Thoracic aorta (tissue), 2 donors: Measurements from ENCODE around the gene NAGPA. TPM values are rescaled to one million over a fixed set of nuclear protein-coding genes. Genes with fewer than 3 reads are reported as not detected.

Source experiments
- ATAC-seq: fragments of 150-250 bp; one replicate; pipeline ENCODE4 v1.8.0; 2017; ENCODE audit warnings: low read depth; ENCODE audit not compliant: insufficient number of reproducible peaks, low FRiP score
- DNase-seq: peaks from one replicate; pipeline ENCODE4 v3.0.0-alpha.2; 2020; ENCODE audit warnings: low spot score
- H3K27ac ChIP-seq, 2 donors: fragments of 200-600 bp; sonication (generic); 1 replicate in 1 of 2; 2 replicates in 1 of 2; pipeline ENCODE4 v1.5.1; 2016; ENCODE audit warnings: mild to moderate bottlenecking in 2 of 2, moderate library complexity in 2 of 2
- H3K27me3 ChIP-seq: fragments of 200-600 bp; sonication (generic); replicated peaks from 2 replicates; pipeline ENCODE4 v1.6.0; 2016; ENCODE audit warnings: mild to moderate bottlenecking; ENCODE audit not compliant: insufficient read depth
- H3K36me3 ChIP-seq: fragments of 200-600 bp; sonication (generic); one replicate; pipeline ENCODE4 v1.5.1; 2016
- H3K4me1 ChIP-seq, 2 donors: fragments of 200-600 bp; sonication (generic); 1 replicate in 1 of 2; 2 replicates in 1 of 2; pipeline versions ENCODE4 v1.5.1 to v1.6.0; 2016; ENCODE audit warnings: low read depth in 2 of 2, mild to moderate bottlenecking in 1 of 2; ENCODE audit not compliant: control insufficient read depth in 1 of 2
- H3K4me3 ChIP-seq: fragments of 200-600 bp; sonication (generic); 2 replicates; pipeline ENCODE4 v1.5.1; 2016; ENCODE audit warnings: mild to moderate bottlenecking
- H3K9me3 ChIP-seq: fragments of 200-600 bp; sonication (generic); 2 replicates; pipeline ENCODE4 v1.5.1; 2016
- CTCF ChIP-seq: fragments of 200-600 bp; sonication (generic); IDR thresholded peaks from one replicate; pipeline ENCODE4 v1.5.1; 2019; ENCODE audit warnings: antibody characterized with exemption
- total RNA-seq, 2 donors: library from RNA; depleted of rRNA; stranded (reverse); fragments of >200 nt; gene quantifications; one replicate each; pipeline versions ENCODE4 v1.1.0 to v1.2.3, GENCODE V29; 2016

The NAGPA gene
- total RNA-seq, 2 donors from 2014 or later = 35.3 to 55.2 TPM

GRCh38 chr16:4981473-4981872, 52.3 kb downstream of the NAGPA start:
- no peak overlapping the region for H3K4me3 ChIP-seq
- H3K27ac ChIP-seq = no peak overlapping the region
- H3K27me3 ChIP-seq = no peaks in the 10 kb centered on the region
- no peak for DNase-seq
- no peak for ATAC-seq
- H3K9me3 ChIP-seq = peaks cover 3% of the 10 kb centered on the region
- TF ChIP-seq CTCF = no peak
- peaks cover 0 to 4% of the 10 kb centered on the region in 2 donors for H3K4me1 ChIP-seq
- H3K36me3 ChIP-seq = no peaks in the 10 kb centered on the region

- Histone ChIP-seq H3K9me3 (no peaks in the 10 kb centered on the region), H3K27ac (no peak overlapping the region), H3K4me3 (no peak overlapping the region), H3K36me3 (no peaks in the 10 kb centered on the region), H3K27me3 (no peaks in the 10 kb centered on the region), H3K4me1 (peaks cover 0 to 4% of the 10 kb centered on the region in 2 donors)
- DNase-seq = no peak
- ATAC-seq = no peak
- TF ChIP-seq CTCF = no peak
These were observed 53.0 kb downstream of the NAGPA start for GRCh38 chr16:4980691-4981090.

GRCh38 chr16:4979736-4980660, 53.7 kb downstream of the NAGPA start:
- H3K9me3 ChIP-seq = no peaks in the 10 kb centered on the region
- H3K4me3 ChIP-seq = no peak overlapping the region
- H3K36me3 ChIP-seq = no peaks in the 10 kb centered on the region
- ATAC-seq (no peak), DNase-seq (no peak)
- peaks cover 0 to 4% of the 10 kb centered on the region in 2 donors for H3K4me1 ChIP-seq
- no peak for TF ChIP-seq CTCF
- no peaks in the 10 kb centered on the region for H3K27me3 ChIP-seq
- H3K27ac ChIP-seq = no peak overlapping the region

GRCh38 chr16:4979164-4979563, 54.6 kb downstream of the NAGPA start:
- Histone ChIP-seq H3K9me3 (no peaks in the 10 kb centered on the region), H3K4me1 (peaks cover 0 to 4% of the 10 kb centered on the region in 2 donors), H3K27ac (no peak overlapping the region), H3K27me3 (no peaks in the 10 kb centered on the region), H3K4me3 (no peak overlapping the region), H3K36me3 (no peaks in the 10 kb centered on the region)
- DNase-seq = no peak
- no peak for TF ChIP-seq CTCF
- no peak for ATAC-seq

GRCh38 chr16:4976611-4977145, 57.1 kb downstream of the NAGPA start:
- H3K36me3 ChIP-seq = no peaks in the 10 kb centered on the region
- DNase-seq = no peak
- no peak for TF ChIP-seq CTCF
- H3K9me3 ChIP-seq = no peaks in the 10 kb centered on the region
- H3K27ac ChIP-seq = no peak overlapping the region
- no peak overlapping the region for H3K4me3 ChIP-seq
- no peak for ATAC-seq
- no peaks in the 10 kb centered on the region for H3K27me3 ChIP-seq
- no peaks in the 10 kb centered on the region for H3K4me1 ChIP-seq
